CD4-positive, alpha-beta T cell (primary cell): ENCODE data around the gene ACAD11. TPM values are rescaled to one million over a fixed set of nuclear protein-coding genes. Genes with fewer than 3 reads are reported as not detected.

Source experiments
- ATAC-seq: fragments of 200-7000 bp; cut with Tn5 transposase; one replicate; pipeline ENCODE4 v1.10.0; 2022; ENCODE audit warnings: mild to moderate bottlenecking; ENCODE audit not compliant: poor library complexity
- CTCF ChIA-PET: fragments of 350-600 bp; sonication (Branson Sonifier 250); formaldehyde crosslinking; loops from one replicate; lab custom pipeline; 2021; ENCODE audit warnings: antibody characterized with exemption, inconsistent platforms; lab: Charles Lee
- POLR2A ChIA-PET: fragments of 350-600 bp; sonication (Branson Sonifier 250); formaldehyde crosslinking; loops from one replicate; lab custom pipeline; 2021; ENCODE audit warnings: antibody characterized with exemption, inconsistent platforms; lab: Charles Lee
- DNase-seq, 14 experiments: peaks; one replicate each; pipeline ENCODE4 v3.0.0-alpha.2; 2013 to 2020; ENCODE audit warnings: mixed read lengths in 2 of 14
- H3K27ac ChIP-seq, 2 donors: one replicate each; pipeline versions ENCODE4 v1.5.1 to v1.7.0; 2013; ENCODE audit warnings: low read length in 2 of 2, low read depth in 1 of 2, mild to moderate bottlenecking in 1 of 2
- H3K27me3 ChIP-seq, 2 experiments: 1 replicate in 1 of 2; 2 replicates in 1 of 2; pipeline versions ENCODE4 v1.6.1 to v1.7.0; 2013; ENCODE audit warnings: low read length in 2 of 2, control low read depth in 1 of 2, mild to moderate bottlenecking in 1 of 2, moderate library complexity in 1 of 2; ENCODE audit not compliant: insufficient read depth in 2 of 2, control insufficient read depth in 1 of 2
- H3K36me3 ChIP-seq: one replicate; pipeline ENCODE4 v1.6.1; 2013; ENCODE audit warnings: low read length, control low read depth; ENCODE audit not compliant: insufficient read depth
- H3K4me1 ChIP-seq: one replicate; pipeline ENCODE4 v1.6.1; 2013; ENCODE audit warnings: low read length, control low read depth; ENCODE audit not compliant: insufficient read depth
- H3K4me3 ChIP-seq: one replicate; pipeline ENCODE4 v1.5.1; 2013; ENCODE audit warnings: mild to moderate bottlenecking, low read length, moderate library complexity
- H3K9me3 ChIP-seq, 2 experiments: 1 replicate in 1 of 2; 2 replicates in 1 of 2; pipeline versions ENCODE4 v1.6.1 to v1.7.0; 2013; ENCODE audit warnings: low read length in 2 of 2, mild to moderate bottlenecking in 2 of 2, control low read depth in 1 of 2, moderate library complexity in 1 of 2; ENCODE audit not compliant: control insufficient read depth in 1 of 2, insufficient read depth in 1 of 2
- H3K27ac Mint-ChIP-seq: one replicate; pipeline ENCODE4 v1.8.0; 2020; ENCODE audit warnings: mixed read lengths
- H3K27me3 Mint-ChIP-seq: one replicate; pipeline ENCODE4 v1.8.0; 2021; ENCODE audit warnings: mixed read lengths
- H3K36me3 Mint-ChIP-seq: one replicate; pipeline ENCODE4 v1.8.0; 2021; ENCODE audit warnings: low read depth, mixed read lengths
- H3K4me1 Mint-ChIP-seq: one replicate; pipeline ENCODE4 v1.8.0; 2021; ENCODE audit warnings: low read depth, mixed read lengths
- H3K4me3 Mint-ChIP-seq: one replicate; pipeline ENCODE4 v1.8.0; 2020; ENCODE audit warnings: mild to moderate bottlenecking, mixed read lengths
- H3K9me3 Mint-ChIP-seq: one replicate; pipeline ENCODE4 v1.8.0; 2020; ENCODE audit warnings: mixed read lengths
- intact Hi-C, 2 experiments: fragments of 100-400 bp; cut with DNase I in 1 of 2; cut with micrococcal nuclease in 1 of 2; formaldehyde crosslinking; loops; one replicate each; pipeline versions ENCODE4 v1.15.1 to v1.9.0; 2023 to 2025; cut with DNase I, micrococcal nuclease
- total RNA-seq, 174 experiments: library from RNA in 2 of 174; stranded (reverse) in 2 of 174; gene quantifications; one replicate each; pipeline ENCODE4 v1.2.3 and lab custom pipeline; 2021 to 2026
- TF ChIP-seq, protein P1 (sequence below): fragments of 200-600 bp; IDR thresholded peaks from one replicate; pipeline ENCODE4 v1.8.0; 2022; ENCODE audit warnings: antibody characterized with exemption, mild to moderate bottlenecking

ACAD11 gene
- total RNA-seq, 2 experiments from 2014 or later: 26.6 to 27.9 TPM

GRCh38 chr3:132650153-132650552, 9.5 kb downstream of the ACAD11 start:
- Mint-ChIP-seq H3K27ac (no peak overlapping the region), H3K4me3 (no peak overlapping the region), H3K27me3 (no peaks in the 10 kb centered on the region), H3K9me3 (no peaks in the 10 kb centered on the region), H3K4me1 (peaks cover 9% of the 10 kb centered on the region), H3K36me3 (no peaks in the 10 kb centered on the region)
- DNase-seq (no peak), ATAC-seq (no peak)
- H3K4me3 ChIP-seq: no peak overlapping the region
- H3K27ac ChIP-seq: no peak overlapping the region
- no peaks in the 10 kb centered on the region for H3K4me1 ChIP-seq
- CTCF ChIA-PET: no interaction called here
- POLR2A ChIA-PET: no interaction called here
- intact Hi-C loops: loop anchor here in 1 of 2 experiments (10.0 kb wide), 1 partner anchor 925 kb away; the partner anchor contains the start of gene CDV3
- H3K36me3 ChIP-seq: no peaks in the 10 kb centered on the region
- H3K27me3 ChIP-seq: no peaks in the 10 kb centered on the region
- TF ChIP-seq, protein P1, sequence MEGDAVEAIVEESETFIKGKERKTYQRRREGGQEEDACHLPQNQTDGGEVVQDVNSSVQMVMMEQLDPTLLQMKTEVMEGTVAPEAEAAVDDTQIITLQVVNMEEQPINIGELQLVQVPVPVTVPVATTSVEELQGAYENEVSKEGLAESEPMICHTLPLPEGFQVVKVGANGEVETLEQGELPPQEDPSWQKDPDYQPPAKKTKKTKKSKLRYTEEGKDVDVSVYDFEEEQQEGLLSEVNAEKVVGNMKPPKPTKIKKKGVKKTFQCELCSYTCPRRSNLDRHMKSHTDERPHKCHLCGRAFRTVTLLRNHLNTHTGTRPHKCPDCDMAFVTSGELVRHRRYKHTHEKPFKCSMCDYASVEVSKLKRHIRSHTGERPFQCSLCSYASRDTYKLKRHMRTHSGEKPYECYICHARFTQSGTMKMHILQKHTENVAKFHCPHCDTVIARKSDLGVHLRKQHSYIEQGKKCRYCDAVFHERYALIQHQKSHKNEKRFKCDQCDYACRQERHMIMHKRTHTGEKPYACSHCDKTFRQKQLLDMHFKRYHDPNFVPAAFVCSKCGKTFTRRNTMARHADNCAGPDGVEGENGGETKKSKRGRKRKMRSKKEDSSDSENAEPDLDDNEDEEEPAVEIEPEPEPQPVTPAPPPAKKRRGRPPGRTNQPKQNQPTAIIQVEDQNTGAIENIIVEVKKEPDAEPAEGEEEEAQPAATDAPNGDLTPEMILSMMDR: no peak
- no peaks in the 10 kb centered on the region for H3K9me3 ChIP-seq

GRCh38 chr3:132645058-132645457, 14.6 kb downstream of the ACAD11 start:
- Mint-ChIP-seq H3K36me3 (peaks cover 8% of the 10 kb centered on the region), H3K4me1 (peaks cover 3% of the 10 kb centered on the region), H3K27me3 (no peaks in the 10 kb centered on the region), H3K27ac (no peak overlapping the region), H3K9me3 (no peaks in the 10 kb centered on the region), H3K4me3 (no peak overlapping the region)
- DNase-seq (no peak), ATAC-seq (no peak)
- Histone ChIP-seq H3K4me3 (no peak overlapping the region), H3K4me1 (no peaks in the 10 kb centered on the region), H3K9me3 (no peaks in the 10 kb centered on the region), H3K27ac (no peak overlapping the region), H3K36me3 (peaks cover 8% of the 10 kb centered on the region), H3K27me3 (no peaks in the 10 kb centered on the region)
- ChIA-PET CTCF (interaction anchor here (0.7 kb wide), 1 partner anchor 19 kb away, joined by 3 read pairs; no protein-coding TSS in a partner anchor), POLR2A (no interaction called here)
- intact Hi-C loops: no loop called here
- TF ChIP-seq, protein P1: no peak

DNA sequence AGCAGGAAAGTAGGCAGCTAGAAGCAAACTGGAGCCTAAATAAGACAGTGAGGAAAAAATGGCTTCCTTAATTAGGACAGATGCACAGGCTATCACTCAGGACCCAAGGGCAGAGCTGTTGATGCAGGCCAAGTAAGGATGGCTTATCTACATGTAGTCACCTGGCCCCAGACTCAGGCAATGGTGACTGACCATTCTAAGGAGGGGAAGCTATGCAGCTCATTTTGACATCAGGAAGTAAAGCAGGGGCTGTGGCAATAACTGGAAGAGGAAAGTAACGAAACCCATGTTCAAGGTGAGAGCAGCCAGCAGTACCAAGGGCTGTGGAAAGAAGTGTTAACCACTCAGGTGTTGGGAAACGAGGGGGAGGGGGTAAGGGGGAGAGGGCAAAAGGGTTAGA, 16.2 kb downstream of the ACAD11 start:
- TF ChIP-seq, protein P1: no peak

More for the DNA sequence above, 16.2 kb downstream of the ACAD11 start:
- Histone ChIP-seq H3K4me3 (no peak overlapping the region), H3K4me1 (no peaks in the 10 kb centered on the region), H3K27ac (no peak overlapping the region), H3K9me3 (no peaks in the 10 kb centered on the region), H3K36me3 (peaks cover 16% of the 10 kb centered on the region), H3K27me3 (no peaks in the 10 kb centered on the region)
- intact Hi-C loops: loop anchor here in 1 of 2 experiments (2.0 kb wide), 2 partner anchors 109 to 293 kb away; no protein-coding TSS in a partner anchor
- Mint-ChIP-seq H3K9me3 (no peaks in the 10 kb centered on the region), H3K4me1 (peaks cover 3% of the 10 kb centered on the region), H3K27ac (no peak overlapping the region), H3K36me3 (peaks cover 25% of the 10 kb centered on the region), H3K4me3 (no peak overlapping the region), H3K27me3 (no peaks in the 10 kb centered on the region)
- POLR2A ChIA-PET: no interaction called here
- DNase-seq (no peak), ATAC-seq (no peak)
- CTCF ChIA-PET: interaction anchor here (0.6 to 1.5 kb wide), 2 partner anchors 18 to 23 kb away, joined by 3 read pairs; no protein-coding TSS in a partner anchor
